ENCODE data around the gene LRRC38.
"Not testable (repeated sequence)": the region's sequence is repeated elsewhere in the genome, so short reads cannot be mapped to it uniquely, and the experiment has no call there.

The LRRC38 gene

DNA sequence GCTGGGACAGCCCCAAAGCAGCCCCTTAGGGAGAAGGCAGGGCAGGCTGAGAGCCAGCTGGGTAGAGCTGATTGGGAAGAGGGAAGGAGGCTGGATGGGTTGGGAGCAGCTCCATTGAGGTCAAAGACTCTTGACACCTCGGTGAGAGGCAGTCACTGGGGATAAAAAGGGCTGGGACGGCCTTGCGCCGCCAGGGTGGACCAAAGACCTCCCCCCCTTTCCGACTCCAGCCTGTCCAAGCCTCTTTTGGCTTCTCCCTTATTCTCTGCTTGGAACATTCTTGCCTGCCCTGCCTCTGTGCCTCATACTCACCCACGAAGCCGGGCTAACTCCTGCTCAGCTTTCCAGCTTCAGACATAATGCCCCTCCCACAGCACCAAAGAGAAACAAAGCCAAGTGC, 51.1 kb downstream of the LRRC38 start:
- DNase-seq, result no peak

DNA sequence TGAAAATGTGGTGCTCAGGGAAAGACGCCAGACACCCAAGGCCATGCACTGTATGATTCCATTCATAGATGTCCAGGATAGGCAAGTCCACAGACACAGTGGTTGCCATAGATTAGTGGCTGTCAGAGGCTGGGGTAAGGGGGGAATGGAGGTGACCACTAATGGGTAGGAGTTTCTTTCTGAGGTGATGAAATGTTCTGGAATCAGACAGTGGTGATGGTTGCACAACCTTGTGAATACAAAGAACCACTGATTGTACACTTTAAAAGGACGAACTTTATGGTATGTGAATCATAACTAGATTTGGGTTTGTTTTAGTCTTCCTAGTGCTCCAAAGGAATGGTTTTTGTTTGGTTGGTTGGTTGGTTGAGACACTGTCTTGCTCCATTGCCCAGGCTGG, 51.8 kb downstream of the LRRC38 start:
- no peak for DNase-seq

DNA sequence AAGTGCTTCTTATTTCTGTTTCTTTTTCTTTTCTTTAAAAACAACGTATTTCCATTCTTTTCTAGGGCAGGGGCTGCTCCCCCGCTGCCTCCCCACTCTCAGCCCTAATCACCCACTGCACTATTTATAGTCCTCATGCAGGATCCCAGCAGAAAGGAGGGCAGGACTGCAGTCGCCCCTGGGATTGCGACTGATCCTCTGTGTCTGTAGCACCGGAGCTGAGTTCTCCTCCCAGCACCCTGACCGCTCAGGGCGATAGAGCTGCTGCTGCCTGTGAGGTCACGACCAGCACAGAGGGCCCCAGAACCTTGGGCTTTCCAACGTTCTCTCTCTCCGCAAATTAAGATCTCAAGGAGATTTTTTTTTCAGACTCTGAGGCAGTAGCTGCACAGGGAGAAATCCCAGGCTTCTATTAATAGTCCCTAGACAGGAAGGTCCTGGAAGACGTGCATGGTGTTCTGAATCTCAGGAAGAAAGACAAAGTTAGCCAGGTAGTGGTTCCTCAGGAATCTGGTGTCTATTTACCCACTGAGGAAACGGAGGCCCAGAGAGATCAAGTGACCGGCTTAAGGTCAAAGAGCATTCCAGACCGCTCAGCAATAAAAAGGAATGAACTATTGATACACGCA, 56.8 kb downstream of the LRRC38 start:
- no peak for DNase-seq

DNA sequence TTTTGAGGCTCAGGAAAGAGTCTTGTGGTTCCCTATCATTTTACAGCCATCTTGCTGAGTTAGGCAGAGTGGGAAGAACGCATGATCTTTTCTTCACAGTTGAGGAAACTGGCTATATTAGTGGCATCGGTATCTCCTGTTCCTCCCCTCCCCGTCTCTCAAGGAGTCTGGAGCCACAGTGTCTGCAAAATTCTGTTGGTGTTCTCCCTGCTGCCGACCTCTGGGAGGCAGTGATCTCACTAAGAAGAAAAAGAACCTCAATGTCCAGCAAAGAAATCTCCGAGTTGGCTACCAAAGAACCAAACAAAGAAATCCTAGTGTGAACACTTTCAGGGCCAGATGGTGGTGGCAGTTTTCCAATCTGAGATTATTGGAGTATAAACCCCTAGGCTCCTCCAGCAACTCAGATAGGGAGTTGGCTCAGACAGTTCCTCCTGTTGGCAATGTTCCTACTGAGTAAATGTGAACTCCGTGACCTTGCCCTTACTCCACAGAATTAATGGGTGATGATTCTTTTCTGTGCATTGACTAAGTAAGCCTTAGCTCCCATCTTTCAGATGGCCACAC, 62.3 kb downstream of the LRRC38 start:
- no peak for DNase-seq

DNA sequence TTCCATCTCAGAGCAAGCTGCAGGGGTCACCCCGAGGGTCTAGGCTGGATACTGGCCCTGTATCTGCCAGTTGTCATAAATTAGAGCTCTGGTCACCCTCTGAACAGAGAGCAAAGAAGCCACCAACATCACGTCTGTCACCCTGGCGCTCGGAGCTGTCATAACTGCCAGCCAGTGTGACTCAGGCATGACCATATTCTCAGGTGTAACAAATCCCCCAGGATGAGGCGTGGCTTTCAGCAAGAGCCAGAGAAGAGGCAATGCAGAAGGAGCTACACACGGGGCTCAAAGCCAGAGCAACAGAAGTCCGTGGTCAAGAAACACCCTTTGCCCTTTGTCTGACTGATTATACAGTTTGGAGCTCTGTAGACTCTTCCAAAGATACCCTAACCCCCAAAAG, 63.6 kb downstream of the LRRC38 start:
- no peak for DNase-seq

DNA sequence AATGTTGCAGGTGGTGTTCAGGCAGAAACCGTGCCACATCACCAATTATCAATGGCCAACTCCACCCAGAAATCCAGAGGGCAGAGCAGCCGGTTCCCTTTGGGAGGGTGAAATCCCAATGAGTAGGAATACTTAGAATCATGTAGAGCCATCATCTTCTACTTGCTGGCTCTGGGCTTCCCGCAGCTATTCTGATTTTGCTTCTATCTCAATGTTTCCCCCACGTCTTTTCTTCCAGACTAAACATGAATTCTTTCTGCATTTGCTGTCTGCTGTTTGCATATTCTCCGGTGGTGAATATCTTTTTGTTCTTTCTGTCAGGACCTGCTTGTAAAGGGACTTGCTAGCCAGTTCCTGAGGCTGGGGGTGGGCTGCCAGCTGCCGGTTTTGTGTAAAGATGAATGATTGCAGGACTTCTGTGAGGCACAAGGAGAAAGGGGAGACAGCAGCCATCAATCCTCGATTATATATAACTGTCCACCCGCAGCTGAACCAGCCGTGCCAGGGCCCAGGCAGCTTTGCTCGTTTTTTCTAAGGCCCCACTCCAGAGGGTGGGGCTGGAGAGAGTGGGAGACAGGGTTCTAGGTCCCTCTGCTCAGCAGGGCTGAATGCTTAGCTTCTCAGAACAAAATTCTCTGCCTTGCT, 70.3 kb downstream of the LRRC38 start:
- DNase-seq, result no peak

DNA sequence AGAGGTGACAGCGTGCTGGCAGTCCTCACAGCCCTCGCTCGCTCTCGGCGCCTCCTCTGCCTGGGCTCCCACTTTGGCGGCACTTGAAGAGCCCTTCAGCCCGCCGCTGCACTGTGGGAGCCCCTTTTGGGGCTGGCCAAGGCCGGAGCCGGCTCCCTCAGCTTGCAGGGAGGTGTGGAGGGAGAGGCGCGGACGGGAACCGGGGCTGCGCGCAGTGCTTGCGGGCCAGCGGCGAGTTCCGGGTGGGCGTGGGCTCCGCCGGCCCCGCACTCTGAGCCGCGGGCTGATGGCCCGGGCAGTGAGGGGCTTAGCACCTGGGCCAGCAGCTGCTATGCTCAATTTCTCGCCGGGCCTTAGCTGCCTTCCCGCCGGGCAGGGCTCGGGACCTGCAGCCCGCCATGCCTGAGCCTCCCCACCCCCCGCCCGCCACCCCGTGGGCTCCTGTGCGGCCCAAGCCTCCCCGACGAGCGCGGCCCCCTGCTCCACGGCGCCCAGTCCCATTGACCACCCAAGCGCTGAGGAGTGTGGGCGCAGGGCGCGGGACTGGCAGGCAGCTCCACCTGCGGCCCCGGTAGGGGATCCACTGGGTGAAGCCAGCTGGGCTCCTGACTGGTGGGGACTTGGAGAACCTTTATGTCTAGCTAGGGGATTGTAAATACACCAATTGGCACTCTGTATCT, 74.6 kb downstream of the LRRC38 start:
- DNase-seq, result not testable (repeated sequence)

DNA sequence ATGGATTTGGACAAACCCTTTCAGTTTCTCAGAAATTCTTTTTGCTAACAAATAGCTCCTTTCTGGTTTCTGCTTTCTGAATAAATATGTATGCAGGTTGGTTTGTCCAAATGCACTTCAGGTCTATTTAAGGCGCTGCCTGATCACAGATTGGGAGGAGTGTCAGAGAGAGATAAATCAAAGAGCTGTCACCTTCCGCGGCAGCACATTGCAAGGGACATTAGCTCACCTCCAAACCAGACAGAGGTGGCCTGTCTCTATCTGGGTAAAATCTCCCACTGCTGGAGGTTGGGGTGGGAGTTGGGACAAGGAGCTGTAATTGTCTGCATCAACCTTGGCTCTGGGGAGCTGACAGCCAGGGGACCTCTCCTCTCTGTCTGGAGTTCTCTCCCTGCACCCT, 78.3 kb downstream of the LRRC38 start:
- DNase-seq, result no peak

DNA sequence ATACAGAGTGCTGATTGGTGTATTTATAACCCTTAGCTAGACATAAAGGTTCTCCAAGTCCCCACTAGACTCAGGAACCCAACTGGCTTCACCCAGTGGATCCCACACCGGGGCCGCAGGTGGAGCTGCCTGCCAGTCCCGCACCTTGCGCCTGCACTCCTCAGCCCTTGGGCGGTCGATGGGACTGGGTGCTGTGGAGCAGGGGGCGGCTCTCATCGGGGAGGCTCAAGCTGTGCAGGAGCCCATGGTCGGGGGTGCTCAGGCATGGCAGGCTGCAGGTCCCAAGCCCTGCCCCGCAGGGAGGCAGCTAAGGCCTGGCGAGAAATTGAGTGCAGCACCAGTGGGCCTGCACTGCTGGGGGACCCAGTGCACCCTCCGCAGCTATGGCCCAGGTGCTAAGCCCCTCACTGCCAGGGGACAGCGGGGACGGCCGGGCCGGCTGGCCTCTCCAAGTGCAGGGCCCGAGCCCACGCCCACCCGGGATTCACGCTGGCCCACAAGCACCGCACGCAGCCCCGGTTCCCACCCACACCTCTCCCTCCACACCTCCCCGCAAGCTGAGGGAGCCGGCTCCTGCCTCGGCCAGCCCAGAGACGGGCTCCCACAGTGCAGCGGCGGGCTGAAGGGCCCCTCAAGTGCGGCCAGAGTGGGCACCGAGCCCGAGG, 80.0 kb downstream of the LRRC38 start:
- not testable (repeated sequence) for DNase-seq

DNA sequence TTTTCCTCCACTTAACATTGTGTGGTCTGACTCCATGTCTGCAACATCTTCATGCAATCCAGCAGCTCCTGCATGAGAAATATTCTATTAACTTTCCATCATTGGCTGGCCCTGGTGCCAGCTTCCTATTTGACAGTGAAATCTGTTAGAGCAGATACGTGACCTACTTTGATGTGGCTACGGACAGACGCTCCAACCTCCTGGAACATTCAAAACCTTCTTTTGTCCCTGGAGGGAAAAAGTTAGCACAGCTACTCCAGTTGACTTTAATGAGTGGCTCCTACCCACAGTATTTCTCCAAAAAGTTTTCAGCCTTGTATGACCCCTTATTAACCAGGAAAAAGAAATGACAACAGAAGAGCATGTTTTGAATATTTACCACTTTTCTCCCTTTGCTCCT, 81.6 kb downstream of the LRRC38 start:
- DNase-seq, result no peak

DNA sequence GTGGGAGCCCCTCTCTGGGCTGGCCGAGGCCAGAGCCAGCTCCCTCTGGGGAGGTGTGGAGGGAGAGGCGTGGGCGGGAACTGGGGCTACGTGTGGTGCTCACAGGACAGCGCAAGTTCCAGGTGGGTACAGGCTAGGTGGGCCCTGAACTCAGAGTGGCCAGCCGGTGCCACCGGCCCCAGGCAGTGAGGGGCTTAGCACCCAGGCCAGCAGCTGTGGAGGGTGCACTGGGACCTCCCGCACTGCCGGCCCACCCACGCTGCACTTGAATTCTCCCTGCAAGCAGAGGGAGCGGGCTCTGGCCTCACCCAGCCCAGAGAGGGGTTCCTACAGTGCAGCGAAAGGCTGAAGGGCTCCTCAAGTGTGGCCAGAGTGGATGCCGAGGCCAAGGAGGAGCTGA, 83.3 kb downstream of the LRRC38 start:
- DNase-seq, result no peak
